Endothelial cell of umbilical vein (primary cell): ENCODE measurements around the gene CYB5D1.
"Not testable (repeated sequence)": the region's sequence is repeated elsewhere in the genome, so short reads cannot be mapped to it uniquely, and the experiment has no call there.

Experiments
- EZH2 ChIP-seq: IDR thresholded peaks from 2 replicates; pipeline ENCODE4 v1.6.1; 2012; ENCODE audit warnings: borderline replicate concordance, low read depth, mild to moderate bottlenecking, moderate library complexity, low read length, inconsistent platforms; ENCODE audit not compliant: severe bottlenecking
- POLR2A ChIP-seq: IDR thresholded peaks from 2 replicates; pipeline ENCODE4 v1.6.1; 2012; ENCODE audit warnings: low read depth, mild to moderate bottlenecking, control low read depth, low read length
- TF ChIP-seq, protein P1 (sequence below), 2 donors: IDR thresholded peaks; 1 replicate in 1 of 2; 2 replicates in 1 of 2; pipeline ENCODE4 v1.5.1; 2011; ENCODE audit warnings: low read length in 2 of 2, mild to moderate bottlenecking in 2 of 2, moderate library complexity in 2 of 2, control low read depth in 1 of 2, inconsistent platforms in 1 of 2, low read depth in 1 of 2; ENCODE audit not compliant: insufficient read depth in 1 of 2; ENCODE audit errors: extremely low read depth in 1 of 2
- TF ChIP-seq, protein P2 (sequence below): IDR thresholded peaks from 2 replicates; pipeline ENCODE4 v1.6.1; 2011; ENCODE audit not compliant: insufficient read depth, insufficient read length

DNA sequence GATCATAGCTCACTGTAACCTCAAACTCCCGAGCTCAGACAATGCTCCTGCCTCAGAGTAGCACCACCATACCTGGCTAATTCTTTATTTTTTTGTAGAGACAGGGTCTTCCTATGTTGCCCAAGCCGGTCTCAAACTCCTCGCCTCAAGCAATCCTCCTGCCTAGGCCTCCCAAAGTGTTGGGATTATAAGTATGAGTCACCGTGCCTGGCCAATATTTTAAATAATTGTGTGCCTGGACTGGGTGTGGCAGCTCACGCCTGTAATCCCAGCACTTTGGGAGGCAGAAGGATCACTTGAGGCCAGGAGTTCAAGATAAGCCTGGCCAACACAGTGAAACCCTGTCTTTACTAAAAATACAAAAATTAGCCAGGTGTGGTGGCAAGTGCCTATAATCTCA, 6.6 kb downstream of the CYB5D1 start:
- TF ChIP-seq, protein P1, sequence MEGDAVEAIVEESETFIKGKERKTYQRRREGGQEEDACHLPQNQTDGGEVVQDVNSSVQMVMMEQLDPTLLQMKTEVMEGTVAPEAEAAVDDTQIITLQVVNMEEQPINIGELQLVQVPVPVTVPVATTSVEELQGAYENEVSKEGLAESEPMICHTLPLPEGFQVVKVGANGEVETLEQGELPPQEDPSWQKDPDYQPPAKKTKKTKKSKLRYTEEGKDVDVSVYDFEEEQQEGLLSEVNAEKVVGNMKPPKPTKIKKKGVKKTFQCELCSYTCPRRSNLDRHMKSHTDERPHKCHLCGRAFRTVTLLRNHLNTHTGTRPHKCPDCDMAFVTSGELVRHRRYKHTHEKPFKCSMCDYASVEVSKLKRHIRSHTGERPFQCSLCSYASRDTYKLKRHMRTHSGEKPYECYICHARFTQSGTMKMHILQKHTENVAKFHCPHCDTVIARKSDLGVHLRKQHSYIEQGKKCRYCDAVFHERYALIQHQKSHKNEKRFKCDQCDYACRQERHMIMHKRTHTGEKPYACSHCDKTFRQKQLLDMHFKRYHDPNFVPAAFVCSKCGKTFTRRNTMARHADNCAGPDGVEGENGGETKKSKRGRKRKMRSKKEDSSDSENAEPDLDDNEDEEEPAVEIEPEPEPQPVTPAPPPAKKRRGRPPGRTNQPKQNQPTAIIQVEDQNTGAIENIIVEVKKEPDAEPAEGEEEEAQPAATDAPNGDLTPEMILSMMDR (IDR thresholded peaks at IDR 0.05; ENCODE audit: extremely low read depth in 1 of 2, insufficient read depth in 1 of 2, low read depth in 1 of 2, low read length in 2 of 2) = not testable (repeated sequence)
- TF ChIP-seq, protein P2, sequence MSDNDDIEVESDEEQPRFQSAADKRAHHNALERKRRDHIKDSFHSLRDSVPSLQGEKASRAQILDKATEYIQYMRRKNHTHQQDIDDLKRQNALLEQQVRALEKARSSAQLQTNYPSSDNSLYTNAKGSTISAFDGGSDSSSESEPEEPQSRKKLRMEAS = not testable (repeated sequence)
- not testable (repeated sequence) for TF ChIP-seq POLR2A, EZH2
